Measurements from ENCODE around the gene ZMYND12.

ZMYND12 gene

GRCh38 chr1:42385283-42385682 lies 70.5 kb downstream of the ZMYND12 start:
- DNase-seq = no peak

GRCh38 chr1:42381280-42381673 lies 74.5 kb downstream of the ZMYND12 start:
- DNase-seq = no peak

- DNase-seq = peak; percentile 61
Measured at GRCh38 chr1:42380586-42381279, 75.1 kb downstream of the ZMYND12 start, which contains the start of gene RIMKLA. RIMKLA (plus strand) TSS chr1:42380792; CDS start chr1:42380935, 143 bp downstream.
